Occipital lobe (tissue), 2 donors: Measurements from ENCODE around the gene UBL7. TPM values are rescaled to one million over a fixed set of nuclear protein-coding genes. Genes with fewer than 3 reads are reported as not detected.

Experiments
- DNase-seq: peaks from one replicate; lab custom pipeline; 2025; lab: John Stamatoyannopoulos, UW
- total RNA-seq: library from RNA; depleted of rRNA; stranded (reverse); fragments of >200 nt; gene quantifications from one replicate; pipeline ENCODE4 v1.2.3, GENCODE V29; 2014

Gene UBL7
- total RNA-seq, 1 donor from 2014 or later = 31.2 TPM

DNA sequence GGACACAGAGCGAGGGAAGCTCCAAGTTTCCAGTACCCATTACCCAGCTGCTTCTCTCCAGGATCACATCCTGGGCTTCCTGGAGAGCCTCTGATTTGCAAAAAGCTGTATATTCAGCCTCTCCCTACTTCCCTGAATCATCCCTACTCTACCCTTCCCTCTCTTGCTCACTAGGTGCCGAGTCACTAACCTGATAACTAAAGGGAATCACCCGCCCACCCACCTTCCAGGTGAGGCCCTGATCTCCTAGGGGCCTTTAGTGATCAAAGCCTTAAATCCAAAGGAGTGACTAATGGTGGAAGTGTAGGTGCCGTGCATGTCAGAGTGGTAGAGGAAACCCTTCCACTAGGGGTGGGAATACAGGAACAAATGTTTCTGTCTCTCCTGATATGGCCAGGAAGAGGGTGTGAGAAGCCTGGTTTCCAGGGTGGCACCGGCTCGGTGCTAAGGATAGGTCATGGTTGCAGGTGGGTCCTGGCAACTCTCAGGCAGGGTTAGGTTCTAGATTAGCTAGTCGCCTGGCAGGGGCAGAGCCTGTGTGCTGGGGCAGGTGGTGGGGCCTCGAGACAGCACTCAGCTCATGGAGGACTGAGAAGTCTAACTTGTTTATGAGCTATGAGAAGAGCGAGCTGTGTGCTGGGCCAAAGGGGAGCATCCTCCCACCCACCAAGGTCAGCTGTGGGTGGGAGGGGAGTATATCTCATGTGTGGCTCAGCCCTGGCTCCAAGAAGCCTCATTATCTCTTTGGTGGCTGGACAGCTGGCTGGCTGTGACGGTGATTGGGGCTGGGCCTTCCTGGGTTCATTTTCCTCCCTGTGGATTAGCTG lies 37.3 kb downstream of the UBL7 start:
- DNase-seq = no peak

DNA sequence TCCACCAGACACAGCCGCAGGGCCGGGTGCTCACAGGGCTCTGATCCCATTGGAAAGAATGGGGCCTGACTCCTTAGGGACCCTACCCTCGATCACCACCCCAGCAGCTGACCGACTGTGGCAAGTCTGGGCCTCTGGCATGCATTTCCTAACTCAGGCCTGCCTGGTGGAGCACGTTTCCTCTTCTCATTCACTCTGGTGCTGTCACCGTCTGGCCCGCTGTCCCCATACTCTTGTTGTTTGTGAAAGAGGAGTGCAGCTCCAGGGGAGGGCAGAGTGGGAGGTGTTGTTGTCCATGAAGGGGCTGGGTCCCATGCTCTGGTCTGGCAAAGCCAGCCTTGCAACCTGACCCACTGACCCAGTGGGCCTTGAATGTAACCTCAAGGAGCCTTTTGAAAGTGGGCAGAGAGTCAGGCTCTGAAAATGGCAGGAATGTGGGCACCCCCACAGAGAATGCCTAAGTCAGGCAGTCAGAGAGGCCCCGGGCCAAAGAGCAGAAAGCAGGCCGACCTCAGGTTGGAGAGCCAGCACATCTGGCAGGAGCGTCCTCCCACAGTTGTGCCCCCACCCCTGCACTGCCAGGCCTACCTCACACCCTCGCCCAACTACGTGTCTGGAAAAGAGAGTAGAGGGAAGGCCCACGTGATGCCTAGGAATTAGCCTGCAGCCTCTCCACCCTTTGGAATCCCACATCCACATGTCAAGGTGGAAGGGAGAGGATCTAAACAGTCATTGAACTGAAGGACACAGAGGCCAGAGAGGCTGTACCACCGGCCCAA lies 38.1 kb downstream of the UBL7 start:
- no peak for DNase-seq

DNA sequence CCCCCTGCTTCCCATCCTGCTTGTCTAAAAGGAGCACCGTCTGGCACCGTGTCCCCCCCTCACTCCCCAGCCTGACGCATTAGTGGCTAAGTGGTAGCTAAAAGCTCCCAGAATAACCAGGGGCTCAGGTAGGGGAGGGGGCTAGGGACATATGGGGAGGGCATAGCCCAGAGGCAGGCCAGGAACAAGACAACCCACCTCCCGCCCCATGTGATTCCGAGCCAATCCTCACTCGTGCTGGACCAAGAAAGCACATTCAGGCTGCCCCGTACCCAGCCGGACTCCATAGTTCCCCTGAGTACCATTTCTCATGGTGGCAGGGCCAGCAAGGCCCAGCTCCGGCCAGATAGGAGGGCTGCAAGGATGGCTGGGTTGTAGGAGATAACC lies 38.7 kb downstream of the UBL7 start:
- no peak for DNase-seq

DNA sequence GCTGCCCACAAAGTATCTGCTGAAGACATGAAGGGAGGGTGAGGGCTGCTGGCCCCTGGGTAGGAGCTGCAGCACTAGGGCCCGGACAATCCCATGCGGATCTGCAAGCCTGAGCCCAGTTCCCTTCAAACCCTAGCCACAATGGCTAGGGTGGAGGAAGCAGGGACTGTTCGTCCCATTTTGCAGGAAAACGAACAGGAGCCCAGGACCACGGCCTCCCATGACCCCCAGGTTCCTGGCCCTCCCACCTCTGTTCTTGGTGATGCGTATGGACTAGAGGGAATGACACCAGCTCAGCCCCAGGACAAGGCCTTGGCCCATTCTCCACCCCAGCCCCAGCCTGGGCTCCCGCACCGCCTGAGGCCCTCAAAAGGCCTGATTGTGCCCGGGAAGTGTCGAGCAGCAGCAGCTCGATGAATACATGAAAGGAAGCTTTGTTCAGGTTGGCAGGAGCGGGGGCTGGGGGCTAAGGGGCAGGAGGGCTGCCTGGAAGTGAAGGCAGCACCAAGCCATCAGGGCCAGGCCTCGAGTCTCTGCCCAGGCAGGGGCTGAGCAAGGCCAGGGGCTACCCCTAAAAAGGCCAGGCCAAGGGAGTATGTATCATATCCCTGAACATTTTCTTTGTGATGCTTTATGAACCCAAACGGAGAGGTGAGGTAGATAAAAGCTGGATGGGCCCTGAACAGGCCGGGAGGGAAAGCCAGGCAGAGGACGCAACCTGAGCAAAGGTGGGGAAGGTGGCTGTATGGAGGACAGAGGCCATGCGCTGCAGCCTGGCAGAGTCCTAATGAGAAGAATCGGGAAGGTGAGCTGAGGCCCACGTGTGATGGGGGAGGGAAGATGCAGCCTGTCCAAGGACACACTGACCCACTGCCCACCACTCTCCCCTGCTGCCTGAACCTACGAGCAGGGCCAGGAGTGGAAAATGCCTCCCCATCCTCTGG lies 39.4 kb downstream of the UBL7 start:
- peak; percentile 84 for DNase-seq

- DNase-seq = no peak
These were observed 40.6 kb downstream of the UBL7 start for GRCh38 chr15:74420193-74420905.

DNA sequence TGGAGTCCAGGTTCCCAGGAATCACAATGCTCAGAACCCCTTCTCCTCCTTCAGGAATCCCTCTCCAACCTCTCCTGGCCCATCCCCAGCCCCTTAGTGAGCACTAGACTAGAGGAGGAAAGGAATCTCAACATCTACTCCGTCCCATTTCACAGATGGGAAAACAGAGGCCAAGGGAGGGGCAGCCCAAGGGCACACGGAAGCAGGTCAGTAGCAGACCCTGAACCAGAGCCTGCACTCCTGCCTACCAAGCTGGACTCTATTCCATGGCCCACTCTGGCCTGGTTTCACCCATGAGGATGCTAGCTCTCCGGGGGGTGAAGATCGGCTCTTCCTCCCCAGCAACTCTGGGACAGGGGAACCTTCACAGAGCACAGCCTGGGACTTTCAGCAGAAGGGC lies 41.5 kb downstream of the UBL7 start:
- DNase-seq = no peak

DNA sequence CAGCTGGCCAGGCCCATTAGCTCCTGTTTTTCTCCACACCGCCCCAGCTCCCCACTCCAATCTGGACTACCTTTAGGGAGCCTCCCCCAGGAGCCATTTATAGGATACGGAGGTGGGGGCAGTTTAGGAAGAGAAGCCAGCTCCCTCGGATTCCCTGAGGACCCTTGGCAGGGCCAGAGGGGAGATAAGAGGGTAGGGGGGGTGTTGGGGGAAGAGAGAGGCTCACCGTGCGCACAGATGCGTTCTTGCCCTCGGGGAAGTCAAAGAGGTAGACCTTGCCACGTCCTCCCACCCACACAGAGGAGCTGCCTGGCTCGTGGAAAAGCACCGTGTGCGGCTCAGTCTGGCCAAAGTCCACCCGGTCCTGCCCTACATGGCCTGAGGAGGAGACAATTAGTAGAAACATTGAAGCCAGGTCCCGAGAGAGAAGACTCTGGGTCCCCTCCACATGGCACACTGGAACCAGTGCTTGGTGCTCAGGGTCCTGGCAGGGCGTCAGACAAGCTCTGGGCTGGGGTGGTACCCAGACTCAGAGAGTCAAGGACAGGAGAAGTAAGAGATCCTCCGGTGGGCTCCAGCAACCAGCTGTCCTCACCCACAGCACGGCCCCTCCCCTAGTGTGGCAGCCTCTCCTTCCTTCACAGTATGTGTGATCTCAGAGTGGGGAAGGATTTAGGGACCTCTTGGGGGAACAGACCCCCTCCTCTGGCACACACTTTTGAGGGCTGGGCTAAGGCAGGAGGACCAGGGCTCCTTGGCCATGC lies 42.2 kb downstream of the UBL7 start:
- no peak for DNase-seq

- DNase-seq = no peak
These were observed 43.3 kb downstream of the UBL7 start for GRCh38 chr15:74417670-74418069.

- DNase-seq = no peak
These were observed 43.7 kb downstream of the UBL7 start for GRCh38 chr15:74417225-74417624.

DNA sequence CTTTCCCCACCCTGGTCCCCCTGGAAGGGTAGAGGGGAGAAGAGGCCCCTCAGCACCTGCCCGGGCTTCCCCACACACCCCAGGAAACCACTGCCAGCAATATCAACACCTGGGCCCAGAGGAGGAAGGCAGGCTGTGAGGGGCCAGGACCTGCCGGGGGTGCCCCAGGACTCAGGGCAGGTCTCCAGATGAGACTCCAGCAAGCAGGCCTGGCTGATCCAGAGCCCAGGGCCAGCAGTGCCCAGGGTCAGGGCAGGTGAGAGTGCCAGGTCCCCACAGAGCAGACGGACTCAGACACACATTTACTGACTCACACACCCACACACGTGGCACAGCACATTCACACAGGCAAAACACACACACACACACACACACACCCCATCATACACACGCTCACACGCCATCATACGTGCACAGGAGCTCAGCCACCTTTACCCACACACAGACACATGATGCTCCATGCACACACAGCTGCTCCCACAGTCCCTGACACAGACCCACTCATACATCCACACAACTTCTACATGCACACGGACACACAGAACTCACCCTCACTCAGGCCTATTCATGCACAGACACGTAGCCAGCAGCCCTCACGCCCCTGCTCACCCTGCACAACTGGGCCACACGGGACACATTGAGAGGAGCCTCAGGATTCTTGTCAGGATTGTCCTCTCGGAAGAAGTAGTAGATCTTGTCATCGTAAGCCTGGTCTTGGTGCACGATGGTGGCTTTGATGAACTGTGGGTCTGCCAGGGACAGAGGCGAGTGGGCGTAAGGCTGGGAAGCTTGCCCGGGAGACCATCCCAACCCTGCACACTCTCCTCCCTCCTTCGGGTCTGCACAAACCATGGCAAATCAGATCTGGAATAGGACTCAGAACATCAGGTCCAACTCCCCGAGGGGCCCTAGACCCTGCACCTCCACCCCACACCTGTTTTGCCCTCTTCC lies 44.7 kb downstream of the UBL7 start:
- DNase-seq = no peak

GRCh38 chr15:74414603-74415338 lies 46.2 kb downstream of the UBL7 start:
- DNase-seq = no peak

- DNase-seq = no peak
These were observed 46.8 kb downstream of the UBL7 start for GRCh38 chr15:74414081-74414580.

GRCh38 chr15:74413350-74414080 lies 47.4 kb downstream of the UBL7 start:
- no peak for DNase-seq

- DNase-seq = no peak
These were observed 48.8 kb downstream of the UBL7 start for GRCh38 chr15:74412159-74412558.

- DNase-seq = no peak
These were observed 49.3 kb downstream of the UBL7 start for GRCh38 chr15:74411686-74412085.

- no peak for DNase-seq
These were observed 50.5 kb downstream of the UBL7 start for GRCh38 chr15:74410502-74410901.

- no peak for DNase-seq
These were observed 51.7 kb downstream of the UBL7 start for GRCh38 chr15:74409225-74409624.

GRCh38 chr15:74408815-74409214 lies 52.1 kb downstream of the UBL7 start:
- DNase-seq = no peak
